Midbrain (tissue), 1 donor: ENCODE measurements around the gene CD47.

Experiments used
- DNase-seq: peaks from one replicate; lab custom pipeline; 2025; lab: John Stamatoyannopoulos, UW

Gene CD47

GRCh38 chr3:108090701-108091497 lies at the start of gene CD47:
TSS of gene CD47 (minus strand) at chr3:108091031. CDS start at chr3:108090908, 123 bp downstream.
- DNase-seq = peak; percentile 92

GRCh38 chr3:108137460-108137814 lies 46.6 kb upstream of the CD47 start:
- no peak for DNase-seq

GRCh38 chr3:108136561-108137459 lies 46.0 kb upstream of the CD47 start:
- no peak for DNase-seq

GRCh38 chr3:108134555-108134880 lies 43.7 kb upstream of the CD47 start:
- DNase-seq = no peak

- no peak for DNase-seq
Observed at GRCh38 chr3:108133858-108134554, 43.2 kb upstream of the CD47 start.

GRCh38 chr3:108133048-108133369 lies 42.2 kb upstream of the CD47 start:
- no peak for DNase-seq

- DNase-seq = no peak
Observed at GRCh38 chr3:108131475-108132134, 40.8 kb upstream of the CD47 start.

GRCh38 chr3:108130701-108131474 lies 40.1 kb upstream of the CD47 start:
- no peak for DNase-seq

GRCh38 chr3:108130236-108130635 lies 39.4 kb upstream of the CD47 start:
- no peak for DNase-seq

GRCh38 chr3:108127301-108127988 lies 36.6 kb upstream of the CD47 start:
- DNase-seq = no peak

GRCh38 chr3:108126348-108126747 lies 35.5 kb upstream of the CD47 start:
- no peak for DNase-seq

- DNase-seq = no peak
Observed at GRCh38 chr3:108125550-108126071, 34.8 kb upstream of the CD47 start.

GRCh38 chr3:108125153-108125543 lies 34.3 kb upstream of the CD47 start:
- DNase-seq = no peak

GRCh38 chr3:108124337-108125152 lies 33.7 kb upstream of the CD47 start:
- peak; percentile 14 for DNase-seq

GRCh38 chr3:108123326-108123725 lies 32.5 kb upstream of the CD47 start:
- no peak for DNase-seq

- no peak for DNase-seq
Observed at GRCh38 chr3:108122276-108122675, 31.4 kb upstream of the CD47 start.

- DNase-seq = no peak
Observed at GRCh38 chr3:108119398-108120104, 28.7 kb upstream of the CD47 start.

GRCh38 chr3:108118038-108118768 lies 27.4 kb upstream of the CD47 start:
- no peak for DNase-seq
